ENCODE measurements around the gene PCSK6. TPM values are rescaled to one million over a fixed set of nuclear protein-coding genes. Genes with fewer than 3 reads are reported as not detected.

PCSK6 gene
- total RNA-seq, 1 experiment from 2014 or later: 2.9 TPM

DNA sequence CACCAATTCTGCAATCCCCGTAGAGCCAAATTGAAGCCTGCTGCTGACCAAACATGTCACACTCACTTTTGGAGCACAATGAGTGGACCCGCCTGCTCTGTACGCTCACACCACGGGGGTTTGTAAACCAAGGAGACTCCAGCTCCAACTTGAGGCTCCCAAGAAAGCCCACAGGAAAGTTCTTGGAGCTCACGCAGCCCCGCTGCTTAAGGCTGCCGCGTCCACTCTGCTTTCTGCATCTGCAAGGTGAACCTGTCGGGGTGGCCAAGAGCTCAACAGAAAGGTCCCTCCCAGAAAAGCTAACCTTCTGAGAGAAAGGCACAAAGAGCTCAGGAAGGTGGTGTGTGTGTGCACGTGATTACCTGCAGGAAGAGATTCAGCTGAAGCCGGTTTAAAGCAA is 94.9 kb downstream of the PCSK6 start:
- no peaks in the 10 kb centered on the region; the same call in 1 of the 2 replicates for H3K27me3 Mint-ChIP-seq (ENCODE audit: low read depth)
- no peak overlapping the region for H3K4me3 Mint-ChIP-seq
- peaks cover 15% of the 10 kb centered on the region for H3K4me1 Mint-ChIP-seq
- ATAC-seq (no peak), DNase-seq (ENCODE audit: low spot score) (no peak)
- H3K9me3 Mint-ChIP-seq: no peaks in the 10 kb centered on the region
- TF ChIP-seq, protein P1, sequence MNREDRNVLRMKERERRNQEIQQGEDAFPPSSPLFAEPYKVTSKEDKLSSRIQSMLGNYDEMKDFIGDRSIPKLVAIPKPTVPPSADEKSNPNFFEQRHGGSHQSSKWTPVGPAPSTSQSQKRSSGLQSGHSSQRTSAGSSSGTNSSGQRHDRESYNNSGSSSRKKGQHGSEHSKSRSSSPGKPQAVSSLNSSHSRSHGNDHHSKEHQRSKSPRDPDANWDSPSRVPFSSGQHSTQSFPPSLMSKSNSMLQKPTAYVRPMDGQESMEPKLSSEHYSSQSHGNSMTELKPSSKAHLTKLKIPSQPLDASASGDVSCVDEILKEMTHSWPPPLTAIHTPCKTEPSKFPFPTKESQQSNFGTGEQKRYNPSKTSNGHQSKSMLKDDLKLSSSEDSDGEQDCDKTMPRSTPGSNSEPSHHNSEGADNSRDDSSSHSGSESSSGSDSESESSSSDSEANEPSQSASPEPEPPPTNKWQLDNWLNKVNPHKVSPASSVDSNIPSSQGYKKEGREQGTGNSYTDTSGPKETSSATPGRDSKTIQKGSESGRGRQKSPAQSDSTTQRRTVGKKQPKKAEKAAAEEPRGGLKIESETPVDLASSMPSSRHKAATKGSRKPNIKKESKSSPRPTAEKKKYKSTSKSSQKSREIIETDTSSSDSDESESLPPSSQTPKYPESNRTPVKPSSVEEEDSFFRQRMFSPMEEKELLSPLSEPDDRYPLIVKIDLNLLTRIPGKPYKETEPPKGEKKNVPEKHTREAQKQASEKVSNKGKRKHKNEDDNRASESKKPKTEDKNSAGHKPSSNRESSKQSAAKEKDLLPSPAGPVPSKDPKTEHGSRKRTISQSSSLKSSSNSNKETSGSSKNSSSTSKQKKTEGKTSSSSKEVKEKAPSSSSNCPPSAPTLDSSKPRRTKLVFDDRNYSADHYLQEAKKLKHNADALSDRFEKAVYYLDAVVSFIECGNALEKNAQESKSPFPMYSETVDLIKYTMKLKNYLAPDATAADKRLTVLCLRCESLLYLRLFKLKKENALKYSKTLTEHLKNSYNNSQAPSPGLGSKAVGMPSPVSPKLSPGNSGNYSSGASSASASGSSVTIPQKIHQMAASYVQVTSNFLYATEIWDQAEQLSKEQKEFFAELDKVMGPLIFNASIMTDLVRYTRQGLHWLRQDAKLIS (CRISPR knock-in tag; IDR thresholded peaks at IDR 0.05; ENCODE audit: borderline replicate concordance): no peak
- no peak for TF ChIP-seq FOXK1 (CRISPR knock-in tag; IDR thresholded peaks at IDR 0.05)
- TF ChIP-seq, protein P2, sequence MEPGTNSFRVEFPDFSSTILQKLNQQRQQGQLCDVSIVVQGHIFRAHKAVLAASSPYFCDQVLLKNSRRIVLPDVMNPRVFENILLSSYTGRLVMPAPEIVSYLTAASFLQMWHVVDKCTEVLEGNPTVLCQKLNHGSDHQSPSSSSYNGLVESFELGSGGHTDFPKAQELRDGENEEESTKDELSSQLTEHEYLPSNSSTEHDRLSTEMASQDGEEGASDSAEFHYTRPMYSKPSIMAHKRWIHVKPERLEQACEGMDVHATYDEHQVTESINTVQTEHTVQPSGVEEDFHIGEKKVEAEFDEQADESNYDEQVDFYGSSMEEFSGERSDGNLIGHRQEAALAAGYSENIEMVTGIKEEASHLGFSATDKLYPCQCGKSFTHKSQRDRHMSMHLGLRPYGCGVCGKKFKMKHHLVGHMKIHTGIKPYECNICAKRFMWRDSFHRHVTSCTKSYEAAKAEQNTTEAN (CRISPR knock-in tag; IDR thresholded peaks at IDR 0.05): no peak
- CTCF ChIA-PET: interaction anchor here (0.9 to 2.0 kb wide), 3 partner anchors 74 to 107 kb away, joined by 3 to 10 read pairs (median 6); no protein-coding TSS in a partner anchor
- POLR2A ChIA-PET: no interaction called here
- H3K27ac Mint-ChIP-seq: no peak overlapping the region
- no peaks in the 10 kb centered on the region for H3K36me3 Mint-ChIP-seq

DNA sequence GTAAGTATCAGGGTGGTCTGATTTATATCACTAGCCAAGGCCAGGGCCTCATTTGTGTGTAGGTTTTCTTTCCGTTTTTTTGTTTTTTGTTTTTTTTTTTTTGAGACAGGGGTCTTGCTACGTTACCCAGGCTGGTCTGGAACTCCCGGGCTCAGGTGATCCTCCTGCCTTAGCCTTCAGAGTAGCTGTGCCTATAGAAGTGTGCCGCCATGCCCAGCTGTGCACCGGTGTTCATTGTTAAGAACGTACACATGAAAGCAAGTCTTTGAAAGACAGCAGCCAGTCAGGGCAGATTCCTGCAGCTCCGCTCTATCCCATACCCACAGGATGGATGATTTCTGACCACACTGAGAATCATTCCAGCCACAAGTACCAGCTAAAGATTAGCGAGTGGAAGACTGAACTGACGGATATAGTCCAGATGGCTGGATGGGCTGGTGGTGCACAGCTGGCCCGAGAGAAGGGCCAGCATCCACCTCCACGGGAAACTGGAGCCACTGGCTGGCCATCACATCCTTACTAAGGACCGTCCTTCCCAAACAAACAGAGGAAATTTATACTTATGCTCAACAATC is 95.4 kb downstream of the PCSK6 start:
- Mint-ChIP-seq H3K36me3 (no peaks in the 10 kb centered on the region), H3K4me3 (no peak overlapping the region), H3K27me3 (ENCODE audit: low read depth) (no peaks in the 10 kb centered on the region; the same call in 1 of the 2 replicates), H3K4me1 (peaks cover 15% of the 10 kb centered on the region), H3K27ac (no peak overlapping the region), H3K9me3 (no peaks in the 10 kb centered on the region)
- POLR2A ChIA-PET: no interaction called here
- ATAC-seq (no peak), DNase-seq (ENCODE audit: low spot score) (no peak)
- CTCF ChIA-PET: interaction anchor here (0.7 to 1.8 kb wide), 2 partner anchors 46 to 108 kb away, joined by 3 to 6 read pairs; no protein-coding TSS in a partner anchor
- no peak for TF ChIP-seq ETV6 (CRISPR knock-in tag; IDR thresholded peaks at IDR 0.05)

DNA sequence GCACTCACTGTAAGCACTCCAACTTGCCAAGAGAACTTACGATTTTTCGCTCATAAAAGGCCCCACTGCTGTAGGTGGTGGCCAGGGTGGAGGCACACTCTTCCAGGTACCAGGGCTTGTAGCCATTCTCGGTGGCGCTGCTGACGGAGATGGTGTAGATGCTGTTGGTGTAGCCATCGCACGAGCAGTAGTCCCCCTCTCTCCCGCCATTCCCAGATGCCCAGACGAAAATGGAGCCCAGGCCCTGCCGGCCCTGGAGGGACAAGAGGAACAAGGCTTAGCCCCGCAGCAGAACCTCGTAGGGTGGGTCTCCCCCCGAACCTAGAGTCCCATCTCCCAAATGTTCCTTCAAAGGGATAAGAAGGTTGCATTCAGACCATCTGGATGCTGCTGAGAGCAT is 96.3 kb downstream of the PCSK6 start:
- POLR2A ChIA-PET: no interaction called here
- CTCF ChIA-PET: interaction anchor here (0.7 to 1.8 kb wide), 2 partner anchors 45 to 109 kb away, joined by 3 to 6 read pairs; no protein-coding TSS in a partner anchor
- Mint-ChIP-seq H3K27me3 (ENCODE audit: low read depth) (no peaks in the 10 kb centered on the region; the same call in 1 of the 2 replicates), H3K4me3 (no peak overlapping the region), H3K9me3 (no peaks in the 10 kb centered on the region), H3K4me1 (peaks cover 15% of the 10 kb centered on the region), H3K36me3 (no peaks in the 10 kb centered on the region), H3K27ac (no peak overlapping the region)
- ATAC-seq (no peak), DNase-seq (ENCODE audit: low spot score) (no peak)
- no peak for TF ChIP-seq SOX15 (CRISPR knock-in tag; IDR thresholded peaks at IDR 0.05)
- no peak for TF ChIP-seq ATF1 (CRISPR knock-in tag; IDR thresholded peaks at IDR 0.05)
- TF ChIP-seq RORB (CRISPR knock-in tag; IDR thresholded peaks at IDR 0.05): no peak
- no peak for TF ChIP-seq TP53 (CRISPR knock-in tag; IDR thresholded peaks at IDR 0.05)
- no peak for TF ChIP-seq ESRRA (CRISPR knock-in tag; IDR thresholded peaks at IDR 0.05; ENCODE audit: borderline replicate concordance)
- TF ChIP-seq ZNF671 (CRISPR knock-in tag; IDR thresholded peaks at IDR 0.05): no peak
- TF ChIP-seq, protein P3, sequence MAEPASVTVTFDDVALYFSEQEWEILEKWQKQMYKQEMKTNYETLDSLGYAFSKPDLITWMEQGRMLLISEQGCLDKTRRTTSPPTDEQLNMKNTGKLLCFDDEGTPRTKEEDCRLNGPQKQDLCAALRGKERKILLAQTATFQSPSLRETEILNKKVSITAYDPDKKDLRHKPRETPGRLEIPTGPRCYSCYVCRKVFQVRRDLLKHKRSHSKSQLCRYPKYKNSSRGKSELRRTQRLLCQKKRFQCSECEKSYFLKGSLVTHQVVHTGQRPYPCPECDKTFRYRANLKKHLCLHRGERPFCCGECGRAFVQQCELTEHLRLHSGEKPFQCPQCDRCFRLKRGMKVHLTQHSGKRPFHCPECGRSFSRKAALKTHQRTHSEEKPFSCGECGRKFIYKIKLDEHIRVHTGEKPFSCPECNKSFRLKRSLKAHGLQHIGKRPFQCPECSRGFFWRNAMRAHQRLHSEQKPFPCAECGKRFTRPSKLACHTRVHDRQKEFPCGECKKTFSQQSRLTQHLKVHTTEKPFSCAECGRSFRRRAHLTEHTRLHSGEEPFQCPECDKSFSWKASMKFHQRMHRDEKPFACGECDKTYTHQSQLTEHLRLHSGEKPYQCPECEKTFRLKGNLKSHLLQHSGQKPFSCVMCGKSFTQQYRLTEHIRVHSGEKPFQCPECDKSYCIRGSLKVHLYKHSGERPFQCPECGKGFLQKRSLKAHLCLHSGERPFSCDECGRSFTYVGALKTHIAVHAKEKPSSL (CRISPR knock-in tag; conservative IDR thresholded peaks at IDR 0.05): no peak
- no peak for TF ChIP-seq HMGA2 (CRISPR knock-in tag; IDR thresholded peaks at IDR 0.05)
- TF ChIP-seq, protein P4, sequence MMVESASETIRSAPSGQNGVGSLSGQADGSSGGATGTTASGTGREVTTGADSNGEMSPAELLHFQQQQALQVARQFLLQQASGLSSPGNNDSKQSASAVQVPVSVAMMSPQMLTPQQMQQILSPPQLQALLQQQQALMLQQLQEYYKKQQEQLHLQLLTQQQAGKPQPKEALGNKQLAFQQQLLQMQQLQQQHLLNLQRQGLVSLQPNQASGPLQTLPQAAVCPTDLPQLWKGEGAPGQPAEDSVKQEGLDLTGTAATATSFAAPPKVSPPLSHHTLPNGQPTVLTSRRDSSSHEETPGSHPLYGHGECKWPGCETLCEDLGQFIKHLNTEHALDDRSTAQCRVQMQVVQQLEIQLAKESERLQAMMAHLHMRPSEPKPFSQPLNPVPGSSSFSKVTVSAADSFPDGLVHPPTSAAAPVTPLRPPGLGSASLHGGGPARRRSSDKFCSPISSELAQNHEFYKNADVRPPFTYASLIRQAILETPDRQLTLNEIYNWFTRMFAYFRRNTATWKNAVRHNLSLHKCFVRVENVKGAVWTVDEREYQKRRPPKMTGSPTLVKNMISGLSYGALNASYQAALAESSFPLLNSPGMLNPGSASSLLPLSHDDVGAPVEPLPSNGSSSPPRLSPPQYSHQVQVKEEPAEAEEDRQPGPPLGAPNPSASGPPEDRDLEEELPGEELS (CRISPR knock-in tag; IDR thresholded peaks at IDR 0.05): no peak
- TF ChIP-seq, protein P5, sequence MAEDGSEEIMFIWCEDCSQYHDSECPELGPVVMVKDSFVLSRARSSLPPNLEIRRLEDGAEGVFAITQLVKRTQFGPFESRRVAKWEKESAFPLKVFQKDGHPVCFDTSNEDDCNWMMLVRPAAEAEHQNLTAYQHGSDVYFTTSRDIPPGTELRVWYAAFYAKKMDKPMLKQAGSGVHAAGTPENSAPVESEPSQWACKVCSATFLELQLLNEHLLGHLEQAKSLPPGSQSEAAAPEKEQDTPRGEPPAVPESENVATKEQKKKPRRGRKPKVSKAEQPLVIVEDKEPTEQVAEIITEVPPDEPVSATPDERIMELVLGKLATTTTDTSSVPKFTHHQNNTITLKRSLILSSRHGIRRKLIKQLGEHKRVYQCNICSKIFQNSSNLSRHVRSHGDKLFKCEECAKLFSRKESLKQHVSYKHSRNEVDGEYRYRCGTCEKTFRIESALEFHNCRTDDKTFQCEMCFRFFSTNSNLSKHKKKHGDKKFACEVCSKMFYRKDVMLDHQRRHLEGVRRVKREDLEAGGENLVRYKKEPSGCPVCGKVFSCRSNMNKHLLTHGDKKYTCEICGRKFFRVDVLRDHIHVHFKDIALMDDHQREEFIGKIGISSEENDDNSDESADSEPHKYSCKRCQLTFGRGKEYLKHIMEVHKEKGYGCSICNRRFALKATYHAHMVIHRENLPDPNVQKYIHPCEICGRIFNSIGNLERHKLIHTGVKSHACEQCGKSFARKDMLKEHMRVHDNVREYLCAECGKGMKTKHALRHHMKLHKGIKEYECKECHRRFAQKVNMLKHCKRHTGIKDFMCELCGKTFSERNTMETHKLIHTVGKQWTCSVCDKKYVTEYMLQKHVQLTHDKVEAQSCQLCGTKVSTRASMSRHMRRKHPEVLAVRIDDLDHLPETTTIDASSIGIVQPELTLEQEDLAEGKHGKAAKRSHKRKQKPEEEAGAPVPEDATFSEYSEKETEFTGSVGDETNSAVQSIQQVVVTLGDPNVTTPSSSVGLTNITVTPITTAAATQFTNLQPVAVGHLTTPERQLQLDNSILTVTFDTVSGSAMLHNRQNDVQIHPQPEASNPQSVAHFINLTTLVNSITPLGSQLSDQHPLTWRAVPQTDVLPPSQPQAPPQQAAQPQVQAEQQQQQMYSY (CRISPR knock-in tag; IDR thresholded peaks at IDR 0.05): no peak
- TF ChIP-seq, protein P6, sequence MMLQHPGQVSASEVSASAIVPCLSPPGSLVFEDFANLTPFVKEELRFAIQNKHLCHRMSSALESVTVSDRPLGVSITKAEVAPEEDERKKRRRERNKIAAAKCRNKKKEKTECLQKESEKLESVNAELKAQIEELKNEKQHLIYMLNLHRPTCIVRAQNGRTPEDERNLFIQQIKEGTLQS (CRISPR knock-in tag; conservative IDR thresholded peaks at IDR 0.05): no peak
- TF ChIP-seq ZBTB21 (CRISPR knock-in tag; IDR thresholded peaks at IDR 0.05; ENCODE audit: borderline replicate concordance): no peak
- no peak for TF ChIP-seq ZNF121 (CRISPR knock-in tag; IDR thresholded peaks at IDR 0.05)
- TF ChIP-seq FOXJ3 (CRISPR knock-in tag; IDR thresholded peaks at IDR 0.05; ENCODE audit: borderline replicate concordance): no peak
